Measurements from ENCODE around the gene EHD4.

DNA sequence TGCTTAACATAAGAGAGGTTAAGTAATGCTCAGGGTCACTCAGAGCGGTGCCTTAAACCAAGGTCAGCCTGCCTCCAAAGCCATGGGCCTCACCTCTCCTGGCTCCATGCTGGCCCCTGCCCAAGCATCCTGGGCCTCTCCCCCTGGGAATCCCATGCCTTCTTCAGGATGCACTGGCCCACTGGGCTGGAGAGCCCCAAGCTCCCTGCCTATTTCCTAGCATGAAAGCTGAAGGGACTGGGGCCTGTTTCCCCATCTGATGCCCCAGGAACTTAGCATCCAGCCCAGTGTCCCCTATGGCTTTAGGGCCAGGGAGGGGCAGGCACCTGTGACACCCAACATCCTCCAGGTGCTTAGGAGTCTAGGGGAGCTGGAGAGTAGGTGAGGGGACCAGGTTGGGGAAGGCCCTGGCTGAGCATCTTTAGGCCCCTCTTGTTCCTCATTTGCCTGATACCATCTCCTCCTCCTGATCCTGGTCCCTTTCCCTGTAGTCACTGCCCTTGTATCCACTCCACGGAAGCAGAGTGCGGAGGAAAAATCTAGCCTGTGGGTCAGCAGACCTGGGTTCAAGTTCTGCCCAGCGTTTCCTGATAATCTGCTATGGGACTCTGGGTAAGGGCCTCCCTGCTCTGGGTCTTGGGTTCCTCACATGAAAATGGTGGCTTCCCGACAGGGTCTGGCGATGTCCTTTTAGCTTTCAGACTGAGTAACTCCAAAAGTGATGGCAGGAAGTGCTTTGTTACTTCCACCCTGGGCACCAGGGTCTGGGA, 28.6 kb downstream of the EHD4 start:
- TF ChIP-seq CTCF (IDR thresholded peaks at IDR 0.05): no peak
- TF ChIP-seq POLR2A (IDR thresholded peaks at IDR 0.05): no peak

Data from body of pancreas (tissue), 4 donors.